Keratinocyte (primary cell): Measurements from ENCODE around the gene C11orf16. TPM values are rescaled to one million over a fixed set of nuclear protein-coding genes. Genes with fewer than 3 reads are reported as not detected.

Experiments used
- DNase-seq: peaks from one replicate; pipeline ENCODE4 v3.0.0-alpha.2; 2011; ENCODE audit warnings: low read depth, missing footprints, low spot score
- FAIRE-seq: peaks from 2 replicates; lab custom pipeline; 2011; peaks lifted over from hg19 to GRCh38; lab: Jason Lieb, UNC
- H2AFZ ChIP-seq: 2 replicates; pipeline ENCODE4 v1.6.0; 2012; ENCODE audit warnings: low read length, control low read depth, inconsistent platforms; ENCODE audit not compliant: control insufficient read depth
- H3K27ac ChIP-seq: 2 replicates; pipeline ENCODE4 v1.5.1; 2011; ENCODE audit warnings: low read length; ENCODE audit not compliant: control insufficient read depth, insufficient read depth
- H3K27me3 ChIP-seq: 3 replicates; pipeline ENCODE4 v1.6.0; 2011; ENCODE audit warnings: low read length; ENCODE audit not compliant: control insufficient read depth, insufficient read depth; ENCODE audit errors: extremely low read depth
- H3K36me3 ChIP-seq, 2 experiments: 2 replicates in 1 of 2; 3 replicates in 1 of 2; pipeline ENCODE4 v1.5.1; 2011; ENCODE audit warnings: low read length in 2 of 2, mild to moderate bottlenecking in 1 of 2; ENCODE audit not compliant: control insufficient read depth in 2 of 2, insufficient read depth in 2 of 2; ENCODE audit errors: extremely low read depth in 1 of 2
- H3K4me1 ChIP-seq: 3 replicates; pipeline ENCODE4 v1.5.1; 2011; ENCODE audit warnings: low read length; ENCODE audit not compliant: control insufficient read depth, insufficient read depth; ENCODE audit errors: extremely low read depth
- H3K4me2 ChIP-seq: 3 replicates; pipeline ENCODE4 v1.6.0; 2011; ENCODE audit warnings: low read depth, low read length; ENCODE audit not compliant: control insufficient read depth, insufficient read depth; ENCODE audit errors: extremely low read depth
- H3K4me3 ChIP-seq, 3 experiments: fragments of 200-600 bp in 1 of 3; sonication (generic) in 1 of 3; 2 replicates in 2 of 3; 3 replicates in 1 of 3; pipeline ENCODE4 v1.5.1; 2011 to 2016; ENCODE audit warnings: low read length in 3 of 3, mild to moderate bottlenecking in 3 of 3, control low read depth in 2 of 3, inconsistent platforms in 1 of 3, low read depth in 1 of 3, mixed read lengths in 1 of 3, mixed run types in 1 of 3, moderate library complexity in 1 of 3; ENCODE audit not compliant: control insufficient read depth in 2 of 3, insufficient read depth in 2 of 3; ENCODE audit errors: extremely low read depth in 1 of 3
- H3K79me2 ChIP-seq: 2 replicates; pipeline ENCODE4 v1.6.0; 2012; ENCODE audit warnings: low read length; ENCODE audit not compliant: control insufficient read depth, insufficient read depth
- H3K9ac ChIP-seq: 3 replicates; pipeline ENCODE4 v1.6.0; 2011; ENCODE audit warnings: low read length; ENCODE audit not compliant: control insufficient read depth, insufficient read depth; ENCODE audit errors: extremely low read depth
- H3K9me1 ChIP-seq: 3 replicates; pipeline ENCODE4 v1.6.0; 2011; ENCODE audit warnings: low read length; ENCODE audit not compliant: control insufficient read depth, insufficient read depth; ENCODE audit errors: extremely low read depth
- H3K9me3 ChIP-seq: 2 replicates; pipeline ENCODE4 v1.5.1; 2012; ENCODE audit warnings: low read depth, low read length; ENCODE audit not compliant: control insufficient read depth
- H4K20me1 ChIP-seq: 3 replicates; pipeline ENCODE4 v1.6.0; 2011; ENCODE audit warnings: low read length; ENCODE audit not compliant: control insufficient read depth, insufficient read depth; ENCODE audit errors: extremely low read depth
- EZH2 ChIP-seq: IDR thresholded peaks from one replicate; pipeline ENCODE4 v1.6.1; 2012; ENCODE audit warnings: inconsistent platforms, mild to moderate bottlenecking, low read length, moderate library complexity
- dilution Hi-C: fragments of 300-500 bp; cut with MboI; formaldehyde crosslinking; loops from one replicate; pipeline ENCODE4 v1.7.0; 2020; ENCODE audit warnings: low sequenced_read_pairs; ENCODE audit not compliant: extremely low pct_ligation_motif_present
- polyA plus RNA-seq, 5 experiments: library from polyadenylated mRNA; depleted of rRNA in 3 of 5; stranded (reverse) in 3 of 5; stranded (forward) in 1 of 5; unstranded in 1 of 5; fragments of >200 nt; gene quantifications; 1 replicate in 1 of 5; 2 replicates in 3 of 5; 3 replicates in 1 of 5; pipeline versions ENCODE4 v1.2.1 to v1.2.3, GENCODE V29; 2011 to 2012; ENCODE audit warnings: missing spikeins in 2 of 5, low read depth in 1 of 5, low replicate concordance in 1 of 5
- TF ChIP-seq, protein P1 (sequence below), 3 experiments: IDR thresholded peaks in 1 of 3; conservative IDR thresholded peaks in 1 of 3; optimal IDR thresholded peaks in 1 of 3; 2 replicates in 2 of 3; 3 replicates in 1 of 3; pipeline versions ENCODE3 to v1.5.1; 2011; ENCODE audit warnings: low read length in 3 of 3, mild to moderate bottlenecking in 3 of 3, moderate library complexity in 2 of 3, control low read depth in 1 of 3, inconsistent platforms in 1 of 3; ENCODE audit not compliant: insufficient read depth in 2 of 3; ENCODE audit errors: extremely low read depth in 1 of 3

Gene C11orf16
- polyA plus RNA-seq, 1 donor (not counting 4 experiments of a cell fraction or from before 2014, with no cell fraction given): not detected

DNA sequence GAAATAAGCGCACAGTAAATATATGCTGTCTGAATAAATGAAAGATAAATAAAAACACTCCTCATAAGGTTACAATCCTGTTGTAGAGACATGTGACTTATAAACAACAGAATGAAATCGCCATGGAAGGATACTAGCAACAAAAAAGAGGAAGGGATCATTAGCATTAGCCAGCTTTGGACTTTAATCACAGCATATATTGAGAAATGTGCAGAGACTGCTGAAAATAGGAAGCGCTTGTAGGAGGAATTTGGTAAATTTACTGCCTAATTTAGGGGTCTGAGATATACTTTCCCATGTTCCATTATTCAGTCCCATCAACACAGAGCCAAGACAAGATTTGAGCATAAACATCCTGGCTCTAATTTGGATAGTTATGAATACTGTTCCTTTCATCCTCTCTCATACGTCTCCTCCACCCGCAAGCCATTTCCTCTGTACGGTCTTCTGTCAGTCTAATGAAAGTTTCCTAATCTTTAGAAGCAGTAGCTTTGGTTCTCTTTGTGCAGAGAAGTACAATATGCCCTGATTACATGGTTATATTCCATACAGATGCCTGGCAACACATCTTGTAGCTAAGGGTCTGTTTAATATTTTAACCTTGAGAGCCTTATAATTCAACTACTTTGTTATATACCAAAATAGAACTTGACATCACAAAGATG lies 58.9 kb downstream of the C11orf16 start:
- Histone ChIP-seq H3K27ac (no peak overlapping the region), H2AFZ (no peak overlapping the region), H3K79me2 (no peaks in the 10 kb centered on the region), H3K4me2 (no peak overlapping the region), H3K4me3 (no peak overlapping the region), H3K9me1 (no peaks in the 10 kb centered on the region), H3K27me3 (no peaks in the 10 kb centered on the region), H3K9me3 (no peaks in the 10 kb centered on the region), H4K20me1 (no peaks in the 10 kb centered on the region), H3K4me1 (peaks cover 3% of the 10 kb centered on the region), H3K9ac (no peak overlapping the region), H3K36me3 (no peaks in the 10 kb centered on the region)
- no peak for TF ChIP-seq EZH2
- TF ChIP-seq, protein P1, sequence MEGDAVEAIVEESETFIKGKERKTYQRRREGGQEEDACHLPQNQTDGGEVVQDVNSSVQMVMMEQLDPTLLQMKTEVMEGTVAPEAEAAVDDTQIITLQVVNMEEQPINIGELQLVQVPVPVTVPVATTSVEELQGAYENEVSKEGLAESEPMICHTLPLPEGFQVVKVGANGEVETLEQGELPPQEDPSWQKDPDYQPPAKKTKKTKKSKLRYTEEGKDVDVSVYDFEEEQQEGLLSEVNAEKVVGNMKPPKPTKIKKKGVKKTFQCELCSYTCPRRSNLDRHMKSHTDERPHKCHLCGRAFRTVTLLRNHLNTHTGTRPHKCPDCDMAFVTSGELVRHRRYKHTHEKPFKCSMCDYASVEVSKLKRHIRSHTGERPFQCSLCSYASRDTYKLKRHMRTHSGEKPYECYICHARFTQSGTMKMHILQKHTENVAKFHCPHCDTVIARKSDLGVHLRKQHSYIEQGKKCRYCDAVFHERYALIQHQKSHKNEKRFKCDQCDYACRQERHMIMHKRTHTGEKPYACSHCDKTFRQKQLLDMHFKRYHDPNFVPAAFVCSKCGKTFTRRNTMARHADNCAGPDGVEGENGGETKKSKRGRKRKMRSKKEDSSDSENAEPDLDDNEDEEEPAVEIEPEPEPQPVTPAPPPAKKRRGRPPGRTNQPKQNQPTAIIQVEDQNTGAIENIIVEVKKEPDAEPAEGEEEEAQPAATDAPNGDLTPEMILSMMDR (optimal IDR thresholded peaks at IDR 0.05 in 1 of 3, IDR thresholded peaks at IDR 0.05 in 1 of 3, conservative IDR thresholded peaks at IDR 0.05 in 1 of 3; ENCODE audit: extremely low read depth in 1 of 3, insufficient read depth in 2 of 3, low read length in 3 of 3): no peak
- dilution Hi-C loops: no loop called here
- FAIRE-seq (no peak), DNase-seq (no peak)

- no peaks in the 10 kb centered on the region for H3K79me2 ChIP-seq
Measured at GRCh38 chr11:8871962-8872361, 60.8 kb downstream of the C11orf16 start.

More at GRCh38 chr11:8871962-8872361, 60.8 kb downstream of the C11orf16 start:
- Histone ChIP-seq H3K9ac (no peak overlapping the region), H3K9me3 (no peaks in the 10 kb centered on the region), H2AFZ (no peak overlapping the region), H3K9me1 (no peaks in the 10 kb centered on the region), H3K27me3 (no peaks in the 10 kb centered on the region), H3K27ac (no peak overlapping the region), H4K20me1 (no peaks in the 10 kb centered on the region), H3K4me3 (no peak overlapping the region), H3K4me1 (peaks cover 15% of the 10 kb centered on the region), H3K36me3 (no peaks in the 10 kb centered on the region), H3K4me2 (no peak overlapping the region)
- dilution Hi-C loops: no loop called here
- DNase-seq (no peak), FAIRE-seq (no peak)
- TF ChIP-seq, protein P1 (optimal IDR thresholded peaks at IDR 0.05 in 1 of 3, IDR thresholded peaks at IDR 0.05 in 1 of 3, conservative IDR thresholded peaks at IDR 0.05 in 1 of 3; ENCODE audit: extremely low read depth in 1 of 3, insufficient read depth in 2 of 3, low read length in 3 of 3): no peak
